BLaER1 treated with 17β-estradiol and CSF1 and Interleukin-3, amounts not matched to agents 10 nM and 100 nM (cell line): Measurements from ENCODE around the gene RAB20.

Experiments used
- H3K27ac ChIP-seq, 11 experiments: shearing (Covaris generic); formaldehyde crosslinking; 2 replicates each; pipeline ENCODE4 v1.8.1; 2022
- H3K27me3 ChIP-seq, 11 experiments: shearing (Covaris generic); formaldehyde crosslinking; 2 replicates each; pipeline ENCODE4 v1.8.1; 2022
- H3K36me3 ChIP-seq, 11 experiments: shearing (Covaris generic); formaldehyde crosslinking; 2 replicates each; pipeline ENCODE4 v1.8.1; 2022
- H3K4me1 ChIP-seq, 10 experiments: shearing (Covaris generic); formaldehyde crosslinking; 2 replicates each; pipeline ENCODE4 v1.8.1; 2022
- H3K4me2 ChIP-seq, 11 experiments: shearing (Covaris generic); formaldehyde crosslinking; 2 replicates each; pipeline ENCODE4 v1.8.1; 2022
- H3K4me3 ChIP-seq, 10 experiments: shearing (Covaris generic); formaldehyde crosslinking; 2 replicates each; pipeline ENCODE4 v1.8.1; 2022
- H3K9ac ChIP-seq, 11 experiments: shearing (Covaris generic); formaldehyde crosslinking; 2 replicates each; pipeline ENCODE4 v1.8.1; 2022
- H3K9me3 ChIP-seq, 11 experiments: shearing (Covaris generic); formaldehyde crosslinking; replicated peaks in 1 of 11; 2 replicates each; pipeline ENCODE4 v1.8.1; 2022
- H4K20me1 ChIP-seq, 11 experiments: shearing (Covaris generic); formaldehyde crosslinking; 2 replicates each; pipeline ENCODE4 v1.8.1; 2022
- Cebpa-rat ChIP-seq, 11 experiments: shearing (Covaris generic); IDR thresholded peaks; 2 replicates each; pipeline ENCODE4 v1.8.1; 2022

The RAB20 gene

DNA sequence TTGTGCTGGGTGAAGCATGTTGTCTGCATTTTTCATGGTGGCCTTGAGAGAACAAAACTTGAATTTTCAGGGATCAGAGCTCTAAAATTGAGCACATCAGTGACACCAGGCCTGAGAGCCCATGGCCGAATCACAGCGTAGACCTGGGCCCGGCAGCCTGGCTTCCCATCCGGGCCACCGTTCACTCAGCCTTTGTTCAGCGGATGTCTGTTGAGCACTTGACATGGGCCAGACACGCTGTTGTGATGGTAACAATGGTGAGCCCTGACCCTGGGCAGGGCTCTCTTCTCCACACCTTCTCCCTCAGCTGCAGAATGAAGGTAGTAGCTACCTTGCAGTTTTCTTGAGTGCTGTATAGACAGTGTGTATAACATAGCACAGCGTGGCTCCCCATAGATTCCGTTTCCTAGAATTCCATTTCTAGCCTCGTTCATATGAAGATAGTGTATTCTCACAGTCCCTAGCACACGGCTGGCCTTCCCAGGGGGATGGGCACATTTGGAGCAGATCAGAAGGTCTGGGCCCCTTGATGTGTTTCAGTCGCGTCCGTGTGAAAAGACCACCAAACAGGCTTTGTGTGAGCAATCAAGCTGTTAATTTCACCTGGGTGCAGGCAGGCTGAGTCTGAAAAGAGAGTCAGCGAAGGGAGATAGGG, 75.3 kb downstream of the RAB20 start:
- Histone ChIP-seq H3K4me1 (peaks cover 4 to 38% (median 17%) of the 10 kb centered on the region in 10 experiments; a peak in 16 of 20 replicates), H4K20me1 (no peaks in the 10 kb centered on the region), H3K9me3 (no peaks in the 10 kb centered on the region), H3K36me3 (no peaks in the 10 kb centered on the region), H3K27me3 (no peaks in the 10 kb centered on the region), H3K27ac (no peak overlapping the region), H3K4me3 (no peak overlapping the region), H3K9ac (no peak overlapping the region), H3K4me2 (no peak overlapping the region; a peak in 1 of 22 replicates)
- TF ChIP-seq Cebpa-rat (IDR thresholded peaks at IDR 0.05), result no peak

DNA sequence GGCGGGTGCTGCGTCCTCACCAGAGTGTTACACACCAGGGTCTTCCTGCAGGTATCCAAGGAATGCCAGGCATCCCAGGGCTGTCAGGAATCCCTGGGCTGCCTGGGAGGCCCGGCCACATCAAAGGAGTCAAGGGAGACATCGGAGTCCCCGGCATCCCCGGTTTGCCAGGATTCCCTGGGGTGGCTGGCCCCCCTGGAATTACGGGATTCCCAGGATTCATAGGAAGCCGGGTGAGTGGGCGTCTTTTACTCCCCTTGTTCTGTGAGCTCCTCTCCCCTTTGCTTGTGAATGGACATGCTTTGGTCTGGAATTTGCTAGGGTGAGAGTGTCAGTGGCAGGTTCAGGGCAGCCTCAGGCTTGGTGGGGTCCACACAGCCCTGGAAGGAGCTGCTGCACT, 75.9 kb downstream of the RAB20 start:
- Histone ChIP-seq H3K4me3 (no peak overlapping the region), H3K9me3 (no peaks in the 10 kb centered on the region), H4K20me1 (no peaks in the 10 kb centered on the region), H3K9ac (no peak overlapping the region), H3K27ac (no peak overlapping the region), H3K4me2 (no peak overlapping the region), H3K27me3 (no peaks in the 10 kb centered on the region), H3K36me3 (no peaks in the 10 kb centered on the region), H3K4me1 (peaks cover 4 to 34% (median 15%) of the 10 kb centered on the region in 10 experiments; a peak in 16 of 20 replicates)
- no peak for TF ChIP-seq Cebpa-rat (IDR thresholded peaks at IDR 0.05)

DNA sequence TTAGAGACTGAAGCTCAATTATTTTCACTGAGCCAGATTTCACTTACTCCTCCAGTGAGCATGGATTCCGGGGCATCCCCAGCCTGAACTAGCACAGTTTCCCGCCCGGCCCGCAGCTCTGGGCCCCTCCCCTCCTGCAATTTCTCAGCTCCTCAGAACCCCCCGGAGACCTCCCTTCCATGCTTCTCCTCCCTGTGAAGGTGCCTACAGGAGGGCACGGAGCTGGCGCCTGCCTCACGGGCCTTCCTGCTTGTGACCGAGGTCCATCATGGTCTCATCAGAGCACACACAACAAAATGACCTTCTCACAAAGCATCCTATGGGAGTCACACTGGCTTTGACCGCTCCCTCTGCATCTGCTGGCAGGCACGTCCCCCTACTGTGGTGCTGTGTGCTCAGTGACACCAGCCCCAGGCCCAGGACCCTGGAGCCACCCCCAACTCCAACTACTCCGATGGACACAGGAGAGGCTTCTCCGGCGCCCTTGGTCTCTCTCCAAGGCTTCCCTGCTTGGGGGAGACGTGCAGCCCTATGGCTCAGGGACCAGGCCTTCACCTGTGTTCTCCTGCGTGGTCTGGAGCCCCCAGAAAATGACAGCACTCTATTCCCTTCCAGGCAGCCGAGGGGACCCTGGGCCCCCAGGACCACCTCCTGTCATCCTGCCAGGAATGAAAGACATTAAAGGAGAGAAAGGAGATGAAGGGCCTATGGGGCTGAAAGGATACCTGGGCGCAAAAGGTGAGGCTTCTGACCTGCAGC, 77.1 kb downstream of the RAB20 start:
- peaks cover 9 to 39% (median 21%) of the 10 kb centered on the region in 10 experiments; a peak in 19 of 20 replicates for H3K4me1 ChIP-seq
- no peaks in the 10 kb centered on the region for H3K9me3 ChIP-seq
- H3K27ac ChIP-seq, result no peak overlapping the region
- H3K4me2 ChIP-seq, result no peak overlapping the region
- no peak overlapping the region for H3K9ac ChIP-seq
- H3K36me3 ChIP-seq, result no peaks in the 10 kb centered on the region
- H4K20me1 ChIP-seq, result no peaks in the 10 kb centered on the region
- no peak for TF ChIP-seq Cebpa-rat (IDR thresholded peaks at IDR 0.05)
- no peaks in the 10 kb centered on the region for H3K27me3 ChIP-seq
- H3K4me3 ChIP-seq, result no peak overlapping the region

DNA sequence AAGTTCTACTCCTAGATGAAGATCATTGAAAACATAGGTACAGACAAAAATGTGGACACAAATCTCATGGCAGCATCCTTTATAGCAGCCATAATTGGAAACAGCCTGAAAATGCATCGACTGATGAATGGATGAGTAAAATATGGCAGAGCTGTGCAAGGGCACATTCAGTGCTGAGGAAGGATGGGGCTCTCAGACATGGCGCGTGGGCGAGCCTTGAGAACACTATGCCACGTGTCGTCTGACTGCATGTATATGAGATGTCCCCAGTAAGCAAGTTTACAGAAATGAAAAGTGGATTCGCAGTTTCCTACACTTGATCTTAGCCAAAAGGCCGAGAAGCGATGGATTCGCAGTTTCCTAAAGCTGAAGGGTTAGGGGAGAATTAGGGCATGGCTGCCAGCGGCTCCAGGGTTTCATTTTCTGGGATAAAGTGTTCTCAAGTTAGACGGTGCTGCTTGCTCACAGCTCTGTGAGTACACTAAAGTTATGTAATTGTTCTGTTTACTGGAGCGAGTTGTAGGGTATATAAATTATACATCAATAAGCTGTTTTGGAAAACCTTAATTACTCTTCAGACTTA, 78.0 kb downstream of the RAB20 start:
- Histone ChIP-seq H3K27ac (no peak overlapping the region), H3K4me1 (peaks cover 19 to 40% (median 26%) of the 10 kb centered on the region in 10 experiments)

DNA sequence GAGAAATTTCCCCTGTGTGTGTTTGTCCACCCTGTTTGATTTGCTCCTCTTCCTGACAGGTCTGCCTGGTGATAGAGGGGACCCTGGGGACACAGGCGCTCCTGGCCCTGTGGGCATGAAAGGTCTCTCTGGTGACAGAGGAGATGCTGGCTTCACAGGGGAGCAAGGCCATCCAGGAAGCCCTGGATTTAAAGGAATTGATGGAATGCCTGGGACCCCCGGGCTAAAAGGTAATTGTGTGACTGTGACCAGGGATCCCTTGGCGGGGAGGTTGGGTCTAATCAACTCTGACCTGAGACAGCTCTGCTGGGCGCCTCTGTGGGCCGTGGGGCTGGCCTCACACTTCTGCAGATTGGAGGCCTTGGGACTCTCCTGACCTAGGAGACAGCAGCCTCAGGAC, 81.4 kb downstream of the RAB20 start:
- Histone ChIP-seq H3K36me3 (no peaks in the 10 kb centered on the region), H4K20me1 (no peaks in the 10 kb centered on the region), H3K9me3 (no peaks in the 10 kb centered on the region), H3K27ac (no peak overlapping the region), H3K4me1 (peaks cover 37 to 50% (median 44%) of the 10 kb centered on the region in 10 experiments), H3K4me3 (no peak overlapping the region), H3K9ac (no peak overlapping the region), H3K4me2 (peak overlapping the region in 9 of 11 experiments; percentile 21 to 64 (median 44); a peak in 7 of 22 replicates), H3K27me3 (no peaks in the 10 kb centered on the region)
- TF ChIP-seq Cebpa-rat (IDR thresholded peaks at IDR 0.05), result no peak

More for the DNA sequence above, 78.0 kb downstream of the RAB20 start:
- 0 out of 22 replicates have a peak overlapping the region, but pooled peaks of 1 of the 11 experiments have one; percentile 8 for H3K4me2 ChIP-seq
- H4K20me1 ChIP-seq, result no peaks in the 10 kb centered on the region
- no peak for TF ChIP-seq Cebpa-rat (IDR thresholded peaks at IDR 0.05)
- H3K9me3 ChIP-seq, result no peaks in the 10 kb centered on the region
- H3K27me3 ChIP-seq, result no peaks in the 10 kb centered on the region
- H3K36me3 ChIP-seq, result no peaks in the 10 kb centered on the region
- no peak overlapping the region for H3K4me3 ChIP-seq
- no peak overlapping the region for H3K9ac ChIP-seq

DNA sequence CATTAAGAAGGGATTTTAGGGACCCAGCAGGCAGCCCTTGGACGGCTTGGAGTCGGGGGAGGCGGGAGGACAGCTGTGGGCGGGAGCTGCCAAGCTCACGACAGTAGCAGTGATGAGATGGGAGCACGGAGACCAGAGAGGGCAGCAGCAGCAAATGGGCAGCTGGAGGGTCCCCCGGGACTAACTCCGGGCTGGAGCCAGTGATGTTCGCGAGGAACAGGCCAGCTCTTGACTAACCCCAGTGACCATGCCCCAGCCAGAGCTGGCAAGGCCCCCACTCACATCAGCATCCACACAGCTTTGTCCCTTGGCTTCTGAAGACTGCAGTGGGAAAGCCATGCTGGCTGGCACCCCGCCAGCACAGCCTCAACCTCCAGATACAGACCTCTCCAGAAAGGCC, 81.9 kb downstream of the RAB20 start:
- H3K4me2 ChIP-seq, result peak overlapping the region; percentile 21 to 64 (median 44); a peak in 16 of 22 replicates
- H3K27ac ChIP-seq, result peak overlapping the region in 1 of 11 experiments; percentile 32; a peak in 3 of 22 replicates
- no peak overlapping the region for H3K4me3 ChIP-seq
- peaks cover 41 to 55% (median 49%) of the 10 kb centered on the region in 10 experiments for H3K4me1 ChIP-seq
- H3K9me3 ChIP-seq, result no peaks in the 10 kb centered on the region
- no peaks in the 10 kb centered on the region for H3K27me3 ChIP-seq
- no peaks in the 10 kb centered on the region for H3K36me3 ChIP-seq
- H3K9ac ChIP-seq, result peak overlapping the region in 1 of 11 experiments; percentile 30; a peak in 1 of 22 replicates
- H4K20me1 ChIP-seq, result no peaks in the 10 kb centered on the region
- TF ChIP-seq Cebpa-rat (IDR thresholded peaks at IDR 0.05), result no peak

DNA sequence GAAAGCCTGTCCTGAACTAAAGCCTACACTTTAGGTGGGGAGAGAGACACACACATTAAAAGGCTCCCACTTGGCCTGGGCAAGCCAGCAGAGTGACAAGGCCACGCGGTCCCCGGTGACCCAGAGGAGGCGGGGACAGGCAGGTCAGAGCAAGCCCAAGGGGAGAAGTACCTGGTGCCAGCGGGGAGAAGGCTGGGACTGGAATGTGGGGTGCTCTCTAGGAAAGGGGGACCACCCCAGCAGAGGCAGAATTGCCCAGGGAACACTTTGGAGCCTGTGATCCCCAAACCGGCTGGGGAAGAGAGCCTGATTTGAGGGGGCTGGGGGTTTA, 82.3 kb downstream of the RAB20 start:
- no peak overlapping the region for H3K4me3 ChIP-seq
- H3K9me3 ChIP-seq, result no peaks in the 10 kb centered on the region
- H3K9ac ChIP-seq, result peak overlapping the region in 1 of 11 experiments; percentile 30; a peak in 1 of 22 replicates
- H3K27me3 ChIP-seq, result no peaks in the 10 kb centered on the region
- no peaks in the 10 kb centered on the region for H4K20me1 ChIP-seq
- peaks cover 41 to 58% (median 51%) of the 10 kb centered on the region in 10 experiments for H3K4me1 ChIP-seq
- H3K36me3 ChIP-seq, result no peaks in the 10 kb centered on the region
- no peak for TF ChIP-seq Cebpa-rat (IDR thresholded peaks at IDR 0.05)
- peak overlapping the region; percentile 21 to 64 (median 44); a peak in 20 of 22 replicates for H3K4me2 ChIP-seq
- peak overlapping the region in 2 of 11 experiments; percentile 7 to 32; a peak in 3 of 22 replicates for H3K27ac ChIP-seq

DNA sequence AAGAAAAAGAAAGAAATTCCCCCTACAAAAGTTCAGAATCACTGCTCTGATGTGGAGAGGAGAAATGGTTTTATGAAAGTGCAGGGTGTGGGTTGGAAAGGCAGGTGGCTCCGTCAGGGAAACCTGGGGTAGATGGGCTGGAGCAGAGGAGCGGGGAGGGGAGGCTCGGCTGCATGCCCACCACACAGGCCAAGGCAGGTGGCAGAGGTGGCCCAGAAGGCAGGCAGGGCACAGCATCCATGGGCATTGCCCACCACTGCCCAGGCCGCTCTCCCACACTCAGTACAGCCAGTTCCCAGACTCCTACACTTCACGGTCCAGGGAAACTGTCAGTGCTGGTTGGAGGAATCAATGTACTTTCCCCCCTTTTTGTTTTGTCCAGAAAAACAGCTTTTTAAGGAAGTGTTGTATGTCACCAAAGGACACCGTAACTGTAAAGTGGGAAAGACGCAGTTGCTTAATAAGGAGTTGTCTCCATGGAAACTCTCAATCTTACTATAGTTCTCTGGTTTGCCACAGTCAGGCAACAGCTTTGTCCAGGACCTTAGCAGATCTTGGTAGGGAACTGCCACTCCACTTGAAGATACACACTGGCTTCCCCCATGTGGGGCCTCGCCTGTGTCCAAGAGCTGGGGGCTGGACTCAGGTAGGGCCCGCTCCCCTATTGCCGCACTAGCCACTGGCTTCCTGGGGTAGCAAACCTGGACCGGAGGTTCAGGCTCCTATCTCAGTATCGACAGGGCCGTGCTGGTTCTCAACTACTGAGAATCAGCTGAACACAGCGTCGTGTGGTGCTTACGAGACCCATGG, 82.9 kb downstream of the RAB20 start:
- Histone ChIP-seq H3K4me3 (no peak overlapping the region), H4K20me1 (no peaks in the 10 kb centered on the region), H3K9ac (peak overlapping the region in 1 of 11 experiments; percentile 30; a peak in 1 of 22 replicates), H3K36me3 (no peaks in the 10 kb centered on the region), H3K9me3 (no peaks in the 10 kb centered on the region), H3K27me3 (no peaks in the 10 kb centered on the region), H3K4me2 (peak overlapping the region; percentile 21 to 64 (median 44); a peak in 20 of 22 replicates), H3K4me1 (peaks cover 41 to 64% (median 55%) of the 10 kb centered on the region in 10 experiments), H3K27ac (peak overlapping the region in 2 of 11 experiments; percentile 7 to 32; a peak in 2 of 22 replicates)
- no peak for TF ChIP-seq Cebpa-rat (IDR thresholded peaks at IDR 0.05)
